ENCODE data around the gene ITGA5. TPM values are rescaled to one million over a fixed set of nuclear protein-coding genes. Genes with fewer than 3 reads are reported as not detected.

Gene ITGA5
- total and polyA plus RNA-seq, 9 of the 15 experiments (the other 6 are each of a cell fraction or from before 2014, with no cell fraction given): 9.1 to 82.1 (median 47.4) TPM

GRCh38 chr12:54419088-54419887 lies at the start of gene ITGA5 (continued):
- TF ChIP-seq CUX1 (CRISPR knock-in tag; IDR thresholded peaks at IDR 0.05) (no peak), THRA (IDR thresholded peaks at IDR 0.05) (no peak), MXI1 (IDR thresholded peaks at IDR 0.05; ENCODE audit: low read depth, low read length) (no peak), BRCA1 (IDR thresholded peaks at IDR 0.05) (no peak), BRCA1 (CRISPR knock-in tag; IDR thresholded peaks at IDR 0.05) (no peak), ZNF143 (CRISPR knock-in tag; IDR thresholded peaks at IDR 0.05) (no peak), ZHX1 (conservative IDR thresholded peaks at IDR 0.05; ENCODE audit: low read length) (no peak), ZNF134 (CRISPR knock-in tag; conservative IDR thresholded peaks at IDR 0.05) (no peak), ERF (CRISPR knock-in tag; IDR thresholded peaks at IDR 0.05) (no peak), HES1 (IDR thresholded peaks at IDR 0.05; ENCODE audit: low read depth) (no peak), POLR2AphosphoS2 (IDR thresholded peaks at IDR 0.05; ENCODE audit: low read length) (no peak), ZSCAN32 (CRISPR knock-in tag; IDR thresholded peaks at IDR 0.05) (no peak)
